Heart right ventricle (tissue), 16 donors: ENCODE results near the gene CLASRP. TPM values are rescaled to one million over a fixed set of nuclear protein-coding genes. Genes with fewer than 3 reads are reported as not detected.
"Not testable (repeated sequence)": the region's sequence is repeated elsewhere in the genome, so short reads cannot be mapped to it uniquely, and the experiment has no call there.

ENCODE experiments used
- ATAC-seq, 8 donors: fragments of 200-7000 bp; cut with Tn5 transposase; one replicate each; pipeline ENCODE4 v1.9.1; 2020; ENCODE audit warnings: mild to moderate bottlenecking in 8 of 8, moderate library complexity in 8 of 8, moderate number of reproducible peaks in 1 of 8
- DNase-seq, 2 donors: peaks; one replicate each; pipeline ENCODE4 v3.0.0-alpha.2; 2020
- H3K27ac ChIP-seq, 10 donors: fragments of 200-600 bp; sonication (generic) in 2 of 10; one replicate each; pipeline versions ENCODE4 v1.5.0 to v1.8.0; 2020 to 2022; ENCODE audit warnings: mild to moderate bottlenecking in 3 of 10
- H3K27me3 ChIP-seq, 7 donors: fragments of 200-600 bp; one replicate each; pipeline ENCODE4 v1.8.0; 2021 to 2022; ENCODE audit warnings: mild to moderate bottlenecking in 2 of 7
- H3K36me3 ChIP-seq, 9 donors: fragments of 200-600 bp; sonication (generic) in 1 of 9; one replicate each; pipeline versions ENCODE4 v1.5.0 to v1.8.0; 2020 to 2022; ENCODE audit warnings: mild to moderate bottlenecking in 2 of 9
- H3K4me1 ChIP-seq, 9 donors: fragments of 200-600 bp; sonication (generic) in 1 of 9; one replicate each; pipeline versions ENCODE4 v1.5.0 to v1.8.0; 2020 to 2022; ENCODE audit warnings: mild to moderate bottlenecking in 4 of 9
- H3K4me3 ChIP-seq, 10 donors: fragments of 200-600 bp; sonication (generic) in 2 of 10; one replicate each; pipeline versions ENCODE4 v1.5.0 to v1.8.0; 2020 to 2022; ENCODE audit warnings: mild to moderate bottlenecking in 7 of 10, moderate library complexity in 2 of 10
- H3K9me3 ChIP-seq, 11 donors: fragments of 200-600 bp in 10 of 11; sonication (generic) in 2 of 11; one replicate each; pipeline versions ENCODE4 v1.5.0 to v1.8.0; 2013 to 2022; ENCODE audit warnings: mild to moderate bottlenecking in 2 of 11, control low read depth in 1 of 11, moderate library complexity in 1 of 11
- WGBS, 2 donors: extraction: QIAGEN DNeasy Blood & Tissue Kit; methylation state at CpG; one replicate each; pipeline ENCODE4 v1.1.7; 2013; ENCODE audit warnings: inconsistent platforms in 1 of 2; 5-methylcytosine and 5-hydroxymethylcytosine counted together
- intact Hi-C, 10 donors: fragments of 100-400 bp; cut with DNase I; formaldehyde crosslinking; loops; one replicate each; pipeline versions ENCODE4 v1.11.1 to v1.14.2; 2022
- polyA plus RNA-seq, 2 donors: library from polyadenylated mRNA; stranded (reverse); fragments of 200-250 nt; gene quantifications; one replicate each; pipeline ENCODE4 v1.2.3, GENCODE V29; 2013
- total RNA-seq, 10 donors: library from RNA; stranded (reverse); fragmentation: NEBNext Ultra II Directional in 3 of 10; extraction: Animal tissue kit (Norgen Biotek cat#: 25700) in 3 of 10; gene quantifications; one replicate each; pipeline versions ENCODE4 v1.2.1 to v1.2.4, GENCODE V29; 2021 to 2023
- TF ChIP-seq, protein P1 (sequence below), 9 donors: fragments of 200-600 bp; sonication (generic) in 2 of 9; IDR thresholded peaks; one replicate each; pipeline versions ENCODE4 v1.5.0 to v1.8.0; 2021 to 2022; ENCODE audit warnings: antibody characterized with exemption in 9 of 9, mild to moderate bottlenecking in 5 of 9, moderate library complexity in 1 of 9
- donor health status: Arrhythmogenic right ventricular cardiomyopathy.
- donor health status: ischemic (EF 13 %, LVEDD 7.1; RV severe dilation, severe dysfunction).
- donor health status: healthy with polysubstance abuse.
- donor health status: DM: no; HTN: yes; CAD: no.
- donor health status: DM: no; HTN: no; CAD: no.
- donor health status: ischemic (EF 25% LVEDD 6.9; RV normal size, moderate dysfunction).
- donor health status: ischemic (EF 25% LVEDD 5.7; RV mildly dilated, moderate dysfunction).
- donor health status: healthy.
- donor health status: DM: yes; HTN: yes; CAD: no.
- donor health status: Ischemic cardiomyopathy.
- donor health status: ischemic (EF 35%, LVEDD 5.7; RV mildly dilated, moderate dysfunction).
- donor health status: nonischemic (EF 11% LVEDD 7.7; RV severe dilation, severe dysfunction).
- donor health status: DM: yes; HTN: yes; CAD: no.
- donor health status: PGD.
- donor health status: ischemic (EF 29% LVEDD 5.4; RV normal size, mild dysfunction).
- donor health status: nonischemic (EF 23%, LVEDD 6.1; RV moderate dilation, normal function).

CLASRP gene
- total and polyA plus RNA-seq, 12 donors, result 24.0 to 142 (median 30.0) TPM

DNA sequence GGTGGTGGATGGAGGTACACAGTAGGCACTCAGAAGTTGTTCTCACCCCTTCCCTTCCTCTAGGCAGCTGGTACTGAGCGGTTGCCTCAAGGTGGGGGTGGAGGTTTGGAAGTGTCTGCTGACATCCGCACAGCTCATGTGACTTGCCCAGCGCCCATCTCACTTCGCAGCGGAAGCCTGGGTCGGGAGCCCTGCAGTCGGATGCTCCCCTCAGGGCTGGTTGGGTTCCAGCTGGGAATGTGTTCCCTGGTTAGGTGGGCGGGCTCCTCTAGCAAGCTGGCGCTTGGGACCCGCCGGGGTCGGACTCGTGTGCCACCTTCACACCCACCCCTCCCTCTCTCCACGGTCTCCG, 64.3 kb downstream of the CLASRP start:
- peak overlapping the region in 8 of 10 donors; percentile 5 to 75 (median 54) for H3K27ac ChIP-seq

DNA sequence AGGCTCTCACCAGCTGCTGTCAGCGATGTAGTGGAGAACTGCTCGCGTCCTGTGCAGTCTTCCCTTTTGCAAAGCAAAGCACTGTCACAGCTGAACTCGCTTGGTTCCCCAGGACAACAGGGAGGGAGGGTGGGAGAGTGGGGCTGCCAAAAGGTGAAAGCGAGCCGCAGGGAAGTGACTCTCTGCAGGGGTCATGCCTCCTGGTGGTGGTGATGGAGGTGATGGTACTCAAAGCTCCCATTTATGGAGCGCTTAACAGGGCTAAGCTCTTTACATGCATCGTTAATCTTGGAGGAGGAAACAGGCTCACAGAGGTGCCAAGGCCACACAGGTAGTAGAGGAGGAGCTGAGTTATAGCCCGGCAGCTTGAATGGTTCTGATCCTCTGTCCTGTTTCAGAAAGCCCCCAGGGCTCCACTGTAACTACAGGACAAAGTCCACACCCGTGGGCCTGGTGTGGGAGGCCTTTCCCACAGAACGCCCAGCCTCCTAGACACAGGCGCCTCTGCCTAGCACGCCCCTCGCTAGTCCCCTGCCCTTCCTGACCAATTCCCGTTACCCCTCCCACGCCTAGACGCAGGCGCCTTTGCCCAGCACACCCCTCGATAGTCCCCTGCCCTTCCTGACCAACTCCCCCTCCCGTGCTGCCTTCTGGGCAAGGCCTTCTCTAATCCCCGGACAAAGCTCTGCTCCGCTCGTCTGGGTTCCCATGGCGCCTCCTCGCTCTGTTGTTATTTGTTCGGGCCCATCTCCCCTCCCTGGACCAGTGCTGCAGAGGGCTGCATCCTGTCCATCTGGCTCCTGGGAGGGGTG, 64.9 kb downstream of the CLASRP start:
- ATAC-seq (peak; percentile 46 to 68 (median 60)), DNase-seq (peak; percentile 29 to 34)
- TF ChIP-seq, protein P1, sequence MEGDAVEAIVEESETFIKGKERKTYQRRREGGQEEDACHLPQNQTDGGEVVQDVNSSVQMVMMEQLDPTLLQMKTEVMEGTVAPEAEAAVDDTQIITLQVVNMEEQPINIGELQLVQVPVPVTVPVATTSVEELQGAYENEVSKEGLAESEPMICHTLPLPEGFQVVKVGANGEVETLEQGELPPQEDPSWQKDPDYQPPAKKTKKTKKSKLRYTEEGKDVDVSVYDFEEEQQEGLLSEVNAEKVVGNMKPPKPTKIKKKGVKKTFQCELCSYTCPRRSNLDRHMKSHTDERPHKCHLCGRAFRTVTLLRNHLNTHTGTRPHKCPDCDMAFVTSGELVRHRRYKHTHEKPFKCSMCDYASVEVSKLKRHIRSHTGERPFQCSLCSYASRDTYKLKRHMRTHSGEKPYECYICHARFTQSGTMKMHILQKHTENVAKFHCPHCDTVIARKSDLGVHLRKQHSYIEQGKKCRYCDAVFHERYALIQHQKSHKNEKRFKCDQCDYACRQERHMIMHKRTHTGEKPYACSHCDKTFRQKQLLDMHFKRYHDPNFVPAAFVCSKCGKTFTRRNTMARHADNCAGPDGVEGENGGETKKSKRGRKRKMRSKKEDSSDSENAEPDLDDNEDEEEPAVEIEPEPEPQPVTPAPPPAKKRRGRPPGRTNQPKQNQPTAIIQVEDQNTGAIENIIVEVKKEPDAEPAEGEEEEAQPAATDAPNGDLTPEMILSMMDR (IDR thresholded peaks at IDR 0.05), result peak in 1 of 9 donors; percentile 9
- Histone ChIP-seq H3K9me3 (no peaks in the 10 kb centered on the region), H3K27me3 (no peaks in the 10 kb centered on the region), H3K27ac (peak overlapping the region in 9 of 10 donors; percentile 26 to 75 (median 49)), H3K4me3 (peak overlapping the region in 5 of 10 donors; percentile 16 to 34 (median 28)), H3K4me1 (peaks cover 12 to 70% (median 48%) of the 10 kb centered on the region in 9 donors), H3K36me3 (peaks cover 0 to 8% (median 0%) of the 10 kb centered on the region in 9 donors)
- 45% methylated on average over 26 of the region's 26 CpGs for WGBS, 2 donors
- intact Hi-C loops, result loop anchor here in 2 of 10 donors (2.0 to 5.0 kb wide), 2 partner anchors 25 to 74 kb away; partner anchors contain the start of genes BLOC1S3 (in 1 of the 2), GEMIN7 (in 1 of the 2) and TRAPPC6A (in 1 of the 2)

More for the DNA sequence above, 64.3 kb downstream of the CLASRP start:
- 31 to 34% methylated on average over 15 of the region's 15 CpGs for WGBS, 2 donors
- intact Hi-C loops, result loop anchor here in 1 of 10 donors (5.0 kb wide), 1 partner anchor 74 kb away; the partner anchor contains the start of genes BLOC1S3 and TRAPPC6A
- Histone ChIP-seq H3K4me1 (peaks cover 12 to 76% (median 54%) of the 10 kb centered on the region in 9 donors), H3K36me3 (peaks cover 0 to 8% (median 0%) of the 10 kb centered on the region in 9 donors), H3K27me3 (no peaks in the 10 kb centered on the region), H3K9me3 (no peaks in the 10 kb centered on the region), H3K4me3 (peak overlapping the region in 5 of 10 donors; percentile 16 to 34 (median 28))
- ATAC-seq, result peak; percentile 8 to 51 (median 38)
- DNase-seq, result no peak
- TF ChIP-seq, protein P1 (IDR thresholded peaks at IDR 0.05), result no peak

DNA sequence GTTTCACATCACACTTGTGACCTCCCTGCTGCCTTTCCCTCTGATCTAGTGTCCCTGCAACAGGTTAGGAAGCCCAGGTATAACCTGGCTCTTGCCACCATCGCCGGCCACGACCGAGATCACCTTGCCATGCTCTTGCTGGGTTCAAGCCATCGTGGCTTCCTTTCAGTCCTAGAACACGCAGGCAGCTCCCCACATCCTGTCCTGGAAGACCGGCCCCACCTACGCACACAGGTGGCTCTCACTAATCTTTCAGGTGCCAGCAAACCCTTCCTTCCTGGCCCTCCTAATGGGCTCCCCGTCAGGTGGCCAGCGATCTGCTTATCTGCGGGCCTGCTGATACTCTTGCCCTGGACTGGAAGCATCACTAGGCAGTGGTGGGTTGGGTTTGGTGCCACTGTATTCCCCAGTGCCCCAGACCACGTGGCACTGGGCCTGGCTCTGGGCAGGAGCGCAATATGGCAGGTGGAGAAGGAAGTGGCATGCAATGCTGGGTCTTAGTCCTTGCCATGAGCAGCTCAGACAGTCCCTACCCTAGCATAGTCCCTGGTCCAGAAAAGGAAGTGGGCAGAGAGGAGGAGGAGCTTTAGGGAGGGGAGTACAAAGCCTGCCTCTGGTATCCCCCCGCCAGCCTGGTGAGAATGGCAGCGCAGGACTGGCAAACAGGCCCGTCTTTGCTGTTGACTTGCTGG, 66.0 kb downstream of the CLASRP start:
- H3K36me3 ChIP-seq, result peaks cover 0 to 8% (median 0%) of the 10 kb centered on the region in 9 donors
- 73 to 83% methylated on average over 16 of the region's 16 CpGs for WGBS, 2 donors
- peak overlapping the region in 7 of 10 donors; percentile 38 to 75 (median 60) for H3K27ac ChIP-seq
- no peaks in the 10 kb centered on the region for H3K9me3 ChIP-seq
- no peak for DNase-seq
- H3K27me3 ChIP-seq, result no peaks in the 10 kb centered on the region
- intact Hi-C loops, result loop anchor here in 2 of 10 donors (2.0 to 5.0 kb wide), 2 partner anchors 26 to 72 kb away; partner anchors contain the start of genes BLOC1S3 (in 1 of the 2), GEMIN7 (in 1 of the 2) and TRAPPC6A (in 1 of the 2)
- no peak for ATAC-seq
- TF ChIP-seq, protein P1 (IDR thresholded peaks at IDR 0.05), result no peak
- H3K4me1 ChIP-seq, result peaks cover 3 to 59% (median 37%) of the 10 kb centered on the region in 9 donors
- no peak overlapping the region for H3K4me3 ChIP-seq

DNA sequence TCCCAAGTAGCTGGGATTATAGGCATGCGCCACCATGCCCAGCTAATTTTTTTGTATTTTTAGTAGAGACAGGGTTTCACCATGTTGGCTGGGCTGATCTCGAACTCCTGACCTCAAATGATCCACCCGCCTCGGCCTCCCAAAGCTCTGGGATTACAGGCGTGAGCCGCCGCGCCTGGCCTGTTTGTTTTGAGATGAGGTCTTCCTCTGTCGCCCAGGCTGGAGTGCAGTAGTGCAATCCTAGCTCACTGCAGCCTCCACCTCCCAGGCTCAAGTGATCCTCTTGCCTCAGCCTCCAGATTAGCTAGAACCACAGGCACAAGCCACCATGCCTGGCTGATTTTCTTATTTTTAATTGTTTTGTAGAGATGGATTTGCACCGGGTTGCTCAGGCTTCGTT, 67.5 kb downstream of the CLASRP start:
- H3K9me3 ChIP-seq, H3K27ac ChIP-seq, H3K36me3 ChIP-seq, DNase-seq, H3K4me3 ChIP-seq, ATAC-seq, intact Hi-C loops, H3K27me3 ChIP-seq: not testable (repeated sequence)
- WGBS, 2 donors, result 93 to 96% methylated on average over 11 of the region's 11 CpGs
- H3K4me1 ChIP-seq, result peaks cover 3 to 52% (median 36%) of the 10 kb centered on the region in 9 donors
